ENCODE measurements around the gene AGBL5. TPM values are rescaled to one million over a fixed set of nuclear protein-coding genes. Genes with fewer than 3 reads are reported as not detected.

Gene AGBL5
- total RNA-seq, 1 experiment from 2014 or later: 55.4 TPM

DNA sequence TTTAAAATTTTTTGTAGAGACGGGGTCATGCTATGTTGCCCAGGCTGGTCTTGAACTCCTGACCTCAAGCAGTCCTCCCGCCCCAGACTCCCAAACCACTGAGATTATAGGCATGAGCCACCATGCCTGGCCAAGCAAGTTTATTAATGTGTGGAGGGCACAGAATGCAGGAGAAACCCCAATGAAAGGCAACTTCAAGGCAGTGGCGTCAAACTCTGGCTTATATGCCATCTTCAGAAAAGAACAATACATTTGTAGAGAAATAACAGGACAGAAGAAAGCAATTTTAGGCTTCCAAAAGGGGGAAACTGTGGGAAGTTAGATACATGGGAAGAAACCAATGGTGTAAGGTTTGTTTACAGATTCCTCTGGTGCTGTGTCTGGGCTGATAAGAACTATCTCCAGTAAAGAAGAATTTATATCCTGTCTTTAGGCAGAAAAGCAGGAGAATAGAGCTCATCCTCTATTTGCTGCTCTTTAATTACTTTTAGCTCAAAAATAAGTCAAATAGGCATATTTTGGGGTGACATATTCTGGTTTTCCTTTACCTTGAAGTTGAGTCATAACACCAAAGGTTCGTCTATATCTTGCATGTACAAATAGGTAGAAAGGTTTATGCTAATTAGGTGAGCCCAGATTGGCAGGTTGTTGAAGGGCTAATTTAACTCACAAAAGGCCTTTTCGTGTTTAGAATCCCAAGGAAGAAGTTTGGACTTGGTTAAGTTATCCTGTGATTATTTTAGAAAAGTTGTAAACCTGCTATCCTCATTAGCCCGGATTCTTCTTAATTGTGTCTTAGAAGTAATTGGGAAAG, 44.7 kb upstream of the AGBL5 start:
- H3K27ac ChIP-seq (ENCODE audit: insufficient read length, low read depth, low read length): no peak overlapping the region
- Mint-ChIP-seq H3K4me3 (no peak overlapping the region), H3K36me3 (ENCODE audit: insufficient read depth in 1 of 3, low read depth in 3 of 3) (peaks cover 0 to 2% (median 0%) of the 10 kb centered on the region in 3 experiments; a peak in 1 of 7 replicates), H3K9me3 (no peaks in the 10 kb centered on the region; a peak in 1 of 5 replicates), H3K27me3 (ENCODE audit: low read depth) (peaks cover 5% of the 10 kb centered on the region; the same call in 1 of the 2 replicates), H3K4me1 (peaks cover 1 to 2% of the 10 kb centered on the region in 2 experiments; a peak in 3 of 4 replicates), H3K27ac (no peak overlapping the region)
- no peak overlapping the region for H4K91ac ChIP-seq (ENCODE audit: insufficient read length, low read depth, low read length)
- DNase-seq: no peak
- no peak overlapping the region for H3K9ac ChIP-seq (ENCODE audit: extremely low read depth, insufficient read length, low read length)
- H4K5ac ChIP-seq (ENCODE audit: insufficient read length, low read depth, low read length): no peak overlapping the region
- no peaks in the 10 kb centered on the region for H3K4me1 ChIP-seq (ENCODE audit: insufficient read depth, low read length)
- no peaks in the 10 kb centered on the region for H3K23me2 ChIP-seq (ENCODE audit: insufficient read length, low read depth, low read length, poor library complexity, severe bottlenecking)
- H4K8ac ChIP-seq (replicated peaks; ENCODE audit: insufficient read length, low read depth, low read length): no peak overlapping the region
- H2BK5ac ChIP-seq (ENCODE audit: insufficient read length, low read length): no peak overlapping the region
- H3K79me2 ChIP-seq (ENCODE audit: insufficient read depth, low read length): no peaks in the 10 kb centered on the region
- no peak overlapping the region for H3T11ph ChIP-seq (ENCODE audit: low read length)
- H3K4me2 ChIP-seq (ENCODE audit: insufficient read depth, insufficient read length, low read length): no peak overlapping the region
- peaks cover 2% of the 10 kb centered on the region for H4K20me1 ChIP-seq (ENCODE audit: control insufficient read depth, insufficient read depth, insufficient read length)
- no peak overlapping the region for H3K56ac ChIP-seq (ENCODE audit: insufficient read length, low read depth, low read length)
- H2BK15ac ChIP-seq (ENCODE audit: low read depth, low read length): no peak overlapping the region
- no peaks in the 10 kb centered on the region for H3K27me3 ChIP-seq (ENCODE audit: insufficient read depth, low read length)
- H3K14ac ChIP-seq (ENCODE audit: insufficient read depth, low read length): no peak overlapping the region
- no peak overlapping the region for H2AFZ ChIP-seq (ENCODE audit: low read length)
- no peaks in the 10 kb centered on the region for H3K9me3 ChIP-seq (ENCODE audit: control insufficient read depth, low read depth, low read length)
- no peak overlapping the region for H2BK120ac ChIP-seq (ENCODE audit: low read depth, low read length, poor library complexity, severe bottlenecking)
- H3K18ac ChIP-seq (ENCODE audit: insufficient read length, low read depth, low read length): no peak overlapping the region
- no peak overlapping the region for H2BK12ac ChIP-seq (ENCODE audit: insufficient read length, low read depth, low read length)
- no peak overlapping the region for H3K4ac ChIP-seq (ENCODE audit: low read depth, low read length)
- H3K23ac ChIP-seq (ENCODE audit: insufficient read length, low read depth, low read length): no peak overlapping the region
- no peak overlapping the region for H2BK20ac ChIP-seq (ENCODE audit: low read depth, low read length, poor library complexity, severe bottlenecking)
- no CpG with 5 or more reads among the region's 6 CpGs for WGBS (ENCODE audit: extremely low coverage, insufficient read length, low lambda C conversion rate)
- no peaks in the 10 kb centered on the region for H3K79me1 ChIP-seq (ENCODE audit: insufficient read depth, low read depth, low read length, poor library complexity, severe bottlenecking)
- no peak overlapping the region for H2AK5ac ChIP-seq (ENCODE audit: insufficient read length, low read length)
- TF ChIP-seq, protein P1, sequence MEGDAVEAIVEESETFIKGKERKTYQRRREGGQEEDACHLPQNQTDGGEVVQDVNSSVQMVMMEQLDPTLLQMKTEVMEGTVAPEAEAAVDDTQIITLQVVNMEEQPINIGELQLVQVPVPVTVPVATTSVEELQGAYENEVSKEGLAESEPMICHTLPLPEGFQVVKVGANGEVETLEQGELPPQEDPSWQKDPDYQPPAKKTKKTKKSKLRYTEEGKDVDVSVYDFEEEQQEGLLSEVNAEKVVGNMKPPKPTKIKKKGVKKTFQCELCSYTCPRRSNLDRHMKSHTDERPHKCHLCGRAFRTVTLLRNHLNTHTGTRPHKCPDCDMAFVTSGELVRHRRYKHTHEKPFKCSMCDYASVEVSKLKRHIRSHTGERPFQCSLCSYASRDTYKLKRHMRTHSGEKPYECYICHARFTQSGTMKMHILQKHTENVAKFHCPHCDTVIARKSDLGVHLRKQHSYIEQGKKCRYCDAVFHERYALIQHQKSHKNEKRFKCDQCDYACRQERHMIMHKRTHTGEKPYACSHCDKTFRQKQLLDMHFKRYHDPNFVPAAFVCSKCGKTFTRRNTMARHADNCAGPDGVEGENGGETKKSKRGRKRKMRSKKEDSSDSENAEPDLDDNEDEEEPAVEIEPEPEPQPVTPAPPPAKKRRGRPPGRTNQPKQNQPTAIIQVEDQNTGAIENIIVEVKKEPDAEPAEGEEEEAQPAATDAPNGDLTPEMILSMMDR (conservative IDR thresholded peaks at IDR 0.05): no peak
